H9 (cell line): Measurements from ENCODE around the gene SFI1. TPM values are rescaled to one million over a fixed set of nuclear protein-coding genes. Genes with fewer than 3 reads are reported as not detected.

Source experiments
- DNase-seq: peaks from one replicate; pipeline ENCODE4 v3.0.0-alpha.2; 2017
- H2AFZ ChIP-seq: one replicate; pipeline ENCODE4 v1.6.1; 2013; ENCODE audit warnings: mild to moderate bottlenecking, low read length, control low read depth, moderate library complexity
- H2AK5ac ChIP-seq: 2 replicates; pipeline ENCODE4 v1.6.1; 2013; ENCODE audit warnings: low read length, control low read depth, mixed read lengths; ENCODE audit not compliant: insufficient read length
- H2BK120ac ChIP-seq: one replicate; pipeline ENCODE4 v1.6.1; 2013; ENCODE audit warnings: low read depth, mild to moderate bottlenecking, low read length, control low read depth, inconsistent platforms; ENCODE audit not compliant: poor library complexity, severe bottlenecking
- H2BK12ac ChIP-seq: 2 replicates; pipeline ENCODE4 v1.6.1; 2013; ENCODE audit warnings: low read length, control low read depth, mixed read lengths, low read depth; ENCODE audit not compliant: insufficient read length
- H2BK15ac ChIP-seq: 2 replicates; pipeline ENCODE4 v1.6.1; 2013; ENCODE audit warnings: low read depth, low read length, control low read depth
- H2BK20ac ChIP-seq: one replicate; pipeline ENCODE4 v1.6.1; 2013; ENCODE audit warnings: low read depth, mild to moderate bottlenecking, low read length, control low read depth, inconsistent platforms; ENCODE audit not compliant: poor library complexity, severe bottlenecking
- H2BK5ac ChIP-seq: 2 replicates; pipeline ENCODE4 v1.6.1; 2013; ENCODE audit warnings: low read length, control low read depth, mixed read lengths; ENCODE audit not compliant: insufficient read length
- H3K14ac ChIP-seq: 2 replicates; pipeline ENCODE4 v1.6.1; 2013; ENCODE audit warnings: low read length, control low read depth; ENCODE audit not compliant: insufficient read depth
- H3K18ac ChIP-seq: 2 replicates; pipeline ENCODE4 v1.6.1; 2013; ENCODE audit warnings: low read depth, mild to moderate bottlenecking, mixed read lengths, low read length, control low read depth; ENCODE audit not compliant: insufficient read length
- H3K23ac ChIP-seq: 2 replicates; pipeline ENCODE4 v1.6.1; 2013; ENCODE audit warnings: low read length, control low read depth, mixed read lengths, low read depth; ENCODE audit not compliant: insufficient read length
- H3K23me2 ChIP-seq: 2 replicates; pipeline ENCODE4 v1.6.1; 2013; ENCODE audit warnings: low read depth, mild to moderate bottlenecking, mixed read lengths, low read length, control low read depth; ENCODE audit not compliant: insufficient read length, poor library complexity, severe bottlenecking
- H3K27ac ChIP-seq: 2 replicates; pipeline ENCODE4 v1.5.1; 2013; ENCODE audit warnings: low read length, control low read depth, mixed read lengths, low read depth; ENCODE audit not compliant: insufficient read length
- H3K27me3 ChIP-seq: 2 replicates; pipeline ENCODE4 v1.6.1; 2013; ENCODE audit warnings: low read length, control low read depth, inconsistent platforms; ENCODE audit not compliant: insufficient read depth
- H3K4ac ChIP-seq: 2 replicates; pipeline ENCODE4 v1.6.1; 2013; ENCODE audit warnings: low read depth, mild to moderate bottlenecking, control low read depth, inconsistent platforms, low read length, moderate library complexity
- H3K4me1 ChIP-seq: 2 replicates; pipeline ENCODE4 v1.6.1; 2013; ENCODE audit warnings: low read length, control low read depth, inconsistent platforms; ENCODE audit not compliant: insufficient read depth
- H3K4me2 ChIP-seq: 2 replicates; pipeline ENCODE4 v1.6.1; 2013; ENCODE audit warnings: low read length, control low read depth, mixed read lengths; ENCODE audit not compliant: insufficient read length, insufficient read depth
- H3K56ac ChIP-seq: 2 replicates; pipeline ENCODE4 v1.6.1; 2013; ENCODE audit warnings: low read depth, mild to moderate bottlenecking, mixed read lengths, low read length, control low read depth; ENCODE audit not compliant: insufficient read length
- H3K79me1 ChIP-seq: 2 replicates; pipeline ENCODE4 v1.6.1; 2013; ENCODE audit warnings: low read depth, mild to moderate bottlenecking, moderate library complexity, low read length, control low read depth, inconsistent platforms; ENCODE audit not compliant: insufficient read depth, poor library complexity, severe bottlenecking
- H3K79me2 ChIP-seq: 2 replicates; pipeline ENCODE4 v1.6.1; 2013; ENCODE audit warnings: low read length, control low read depth, inconsistent platforms; ENCODE audit not compliant: insufficient read depth
- H3K9ac ChIP-seq: 2 replicates; pipeline ENCODE4 v1.6.1; 2013; ENCODE audit warnings: low read length, control low read depth, mixed read lengths; ENCODE audit not compliant: insufficient read length; ENCODE audit errors: extremely low read depth
- H3K9me3 ChIP-seq: one replicate; pipeline ENCODE4 v1.6.1; 2013; ENCODE audit warnings: low read depth, low read length, inconsistent platforms; ENCODE audit not compliant: control insufficient read depth
- H3T11ph ChIP-seq: one replicate; pipeline ENCODE4 v1.6.1; 2013; ENCODE audit warnings: mild to moderate bottlenecking, low read length, control low read depth, inconsistent platforms
- H4K20me1 ChIP-seq: one replicate; pipeline ENCODE4 v1.6.1; 2013; ENCODE audit not compliant: control insufficient read depth, insufficient read length, insufficient read depth
- H4K5ac ChIP-seq: 2 replicates; pipeline ENCODE4 v1.6.1; 2013; ENCODE audit warnings: low read depth, mild to moderate bottlenecking, mixed read lengths, low read length, control low read depth; ENCODE audit not compliant: insufficient read length
- H4K8ac ChIP-seq: replicated peaks from 2 replicates; pipeline ENCODE4 v1.6.1; 2013; ENCODE audit warnings: low read length, control low read depth, mixed read lengths, low read depth; ENCODE audit not compliant: insufficient read length
- H4K91ac ChIP-seq: 2 replicates; pipeline ENCODE4 v1.6.1; 2013; ENCODE audit warnings: low read depth, mild to moderate bottlenecking, moderate library complexity, mixed read lengths, low read length, control low read depth; ENCODE audit not compliant: insufficient read length
- H3K27ac Mint-ChIP-seq, 3 experiments: 2 replicates in 2 of 3; 3 replicates in 1 of 3; pipeline ENCODE4 v1.8.0; 2020 to 2021; ENCODE audit warnings: mixed read lengths in 3 of 3, mild to moderate bottlenecking in 1 of 3, moderate library complexity in 1 of 3
- H3K27me3 Mint-ChIP-seq: 2 replicates; pipeline ENCODE4 v1.8.0; 2021; ENCODE audit warnings: low read depth, mild to moderate bottlenecking, moderate library complexity, mixed read lengths
- H3K36me3 Mint-ChIP-seq, 3 experiments: 2 replicates in 2 of 3; 3 replicates in 1 of 3; pipeline ENCODE4 v1.8.0; 2020 to 2021; ENCODE audit warnings: low read depth in 3 of 3, mixed read lengths in 3 of 3; ENCODE audit not compliant: insufficient read depth in 1 of 3
- H3K4me1 Mint-ChIP-seq, 2 experiments: 2 replicates each; pipeline ENCODE4 v1.8.0; 2020; ENCODE audit warnings: mixed read lengths in 2 of 2
- H3K4me3 Mint-ChIP-seq, 2 experiments: 2 replicates in 1 of 2; 3 replicates in 1 of 2; pipeline ENCODE4 v1.8.0; 2020 to 2021; ENCODE audit warnings: mild to moderate bottlenecking in 2 of 2, mixed read lengths in 2 of 2, moderate library complexity in 1 of 2
- H3K9me3 Mint-ChIP-seq, 2 experiments: 2 replicates in 1 of 2; 3 replicates in 1 of 2; pipeline ENCODE4 v1.8.0; 2020; ENCODE audit warnings: mild to moderate bottlenecking in 2 of 2, mixed read lengths in 2 of 2, moderate library complexity in 1 of 2
- CTCF ChIP-seq: fragments of 200-600 bp; sonication (generic); conservative IDR thresholded peaks from 3 replicates; pipeline ENCODE4 v1.8.0; 2021; ENCODE audit warnings: antibody characterized with exemption, mild to moderate bottlenecking
- WGBS: extraction: QIAGEN DNeasy Blood & Tissue Kit; methylation state at CpG from one replicate; pipeline ENCODE4 v1.1.7; 2013; ENCODE audit warnings: missing lambda C conversion rate, low lambda C conversion rate, mixed read lengths; ENCODE audit not compliant: insufficient read length; ENCODE audit errors: extremely low coverage; 5-methylcytosine and 5-hydroxymethylcytosine counted together
- total RNA-seq: library from RNA; stranded (reverse); gene quantifications from 2 replicates; pipeline ENCODE4 v1.2.1, GENCODE V29; 2021

Gene SFI1
- total RNA-seq, 1 experiment from 2014 or later: 26.4 TPM

DNA sequence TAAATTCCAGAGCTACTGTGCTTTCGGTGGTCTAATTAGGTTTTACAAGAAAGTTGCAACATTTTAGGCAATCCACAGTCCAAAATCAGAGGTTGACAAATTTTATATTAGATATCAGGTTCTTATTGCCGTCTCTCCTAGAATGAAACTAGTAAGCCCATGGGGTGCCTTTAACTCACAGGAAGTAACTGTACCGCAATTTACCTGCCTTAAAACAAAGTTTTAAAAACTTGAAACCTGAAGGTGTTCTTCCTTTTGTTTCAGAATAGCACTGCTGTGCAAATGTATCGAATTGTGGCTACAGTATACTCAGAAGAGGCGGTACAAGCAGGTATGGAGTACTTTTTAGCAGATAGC, 88.4 kb downstream of the SFI1 start:
- H4K5ac ChIP-seq: no peak overlapping the region
- H3K14ac ChIP-seq: no peak overlapping the region
- no peaks in the 10 kb centered on the region for H3K4me1 Mint-ChIP-seq
- no peaks in the 10 kb centered on the region for H3K23me2 ChIP-seq
- H4K91ac ChIP-seq: no peak overlapping the region
- no peak overlapping the region for H2AFZ ChIP-seq
- H2AK5ac ChIP-seq: no peak overlapping the region
- WGBS: no CpG with 5 or more reads among the region's 5 CpGs
- no peaks in the 10 kb centered on the region for H3K79me2 ChIP-seq
- no peaks in the 10 kb centered on the region for H3K27me3 Mint-ChIP-seq
- no peak overlapping the region for H4K8ac ChIP-seq
- H3K27me3 ChIP-seq: no peaks in the 10 kb centered on the region
- no peaks in the 10 kb centered on the region for H3K79me1 ChIP-seq
- H3K18ac ChIP-seq: no peak overlapping the region
- H3K56ac ChIP-seq: no peak overlapping the region
- no peaks in the 10 kb centered on the region for H3K4me1 ChIP-seq
- H2BK120ac ChIP-seq: no peak overlapping the region
- no peak overlapping the region for H3K4ac ChIP-seq
- no peak overlapping the region for H3T11ph ChIP-seq
- no peaks in the 10 kb centered on the region for H3K9me3 ChIP-seq
- H3K4me3 Mint-ChIP-seq: no peak overlapping the region
- H2BK12ac ChIP-seq: no peak overlapping the region
- H3K9ac ChIP-seq: no peak overlapping the region
- H2BK20ac ChIP-seq: no peak overlapping the region
- H3K9me3 Mint-ChIP-seq: no peaks in the 10 kb centered on the region
- TF ChIP-seq CTCF: no peak
- no peak for DNase-seq
- no peaks in the 10 kb centered on the region for H4K20me1 ChIP-seq
- H3K27ac Mint-ChIP-seq: no peak overlapping the region
- H3K36me3 Mint-ChIP-seq: peaks cover 12 to 27% (median 20%) of the 10 kb centered on the region in 3 experiments
- H2BK15ac ChIP-seq: no peak overlapping the region
- no peak overlapping the region for H3K4me2 ChIP-seq
- no peak overlapping the region for H3K23ac ChIP-seq
- no peak overlapping the region for H2BK5ac ChIP-seq
- no peak overlapping the region for H3K27ac ChIP-seq
